ENCODE results near the gene IFNA13. TPM values are rescaled to one million over a fixed set of nuclear protein-coding genes. Genes with fewer than 3 reads are reported as not detected.
A peak's percentile ranks its signal among the peaks of the same experiment; 100 is the strongest.

The IFNA13 gene
- polyA plus RNA-seq, 3 donors, result not detected

GRCh38 chr9:21334701-21335632 lies 32.9 kb downstream of the IFNA13 start, which contains the start of gene KLHL9:
TSS of gene KLHL9 (minus strand) at chr9:21335404. CDS start at chr9:21334859, 545 bp downstream.
- peaks cover 22 to 39% of the 10 kb centered on the region in 2 donors for H3K4me1 ChIP-seq (ENCODE audit: control insufficient read depth in 1 of 2, insufficient read depth in 2 of 2, low read length in 2 of 2)

More at GRCh38 chr9:21334701-21335632, 32.9 kb downstream of the IFNA13 start, which contains the start of gene KLHL9:
- Histone ChIP-seq H3K79me2 (ENCODE audit: insufficient read depth, low read length) (peaks cover 57% of the 10 kb centered on the region), H3K36me3 (replicated peaks in 1 of 2; ENCODE audit: control insufficient read depth in 1 of 2, insufficient read depth in 2 of 2, low read length in 2 of 2) (peaks cover 2 to 18% of the 10 kb centered on the region in 2 donors), H3K4me2 (replicated peaks; ENCODE audit: extremely low read depth, low read length, poor library complexity, severe bottlenecking) (peak within 1 kb of the TSS; percentile 89), H3K9me3 (replicated peaks in 1 of 2; ENCODE audit: control insufficient read depth in 1 of 2, insufficient read depth in 1 of 2, low read length in 2 of 2) (no peaks in the 10 kb centered on the region), H3K4me3 (replicated peaks in 1 of 3; ENCODE audit: low read depth in 2 of 3, low read length in 3 of 3) (peak within 1 kb of the TSS; percentile 76 to 97 (median 94)), H2AFZ (ENCODE audit: insufficient read depth, low read depth, low read length, poor library complexity, severe bottlenecking) (peak within 1 kb of the TSS; percentile 80), H3K27me3 (ENCODE audit: control insufficient read depth in 2 of 2, insufficient read depth in 2 of 2, low read length in 2 of 2) (no peaks in the 10 kb centered on the region), H4K20me1 (ENCODE audit: insufficient read depth, low read length) (peaks cover 41% of the 10 kb centered on the region), H3K9ac (ENCODE audit: insufficient read depth, low read length, poor library complexity, severe bottlenecking) (peak within 1 kb of the TSS; percentile 94), H3K27ac (ENCODE audit: low read depth in 1 of 2, low read length in 2 of 2) (peak within 1 kb of the TSS; percentile 91 to 98)
- intact Hi-C loops (cut with micrococcal nuclease), result loop anchor here in 1 of 2 donors (10.0 kb wide), 2 partner anchors 50 to 110 kb away; partner anchors contain the start of genes IFNA1 and IFNA2
- H3K27ac Mint-ChIP-seq, result peak within 1 kb of the TSS; percentile 88 to 95 (median 93)
- H3K36me3 Mint-ChIP-seq, result peaks cover 12 to 15% of the 10 kb centered on the region in 2 donors
- WGBS (ENCODE audit: insufficient coverage), result 0% methylated on average over 50 of the region's 55 CpGs
- DNase-seq, result peak; percentile 85 to 88 (median 86)
- no peaks in the 10 kb centered on the region for H3K9me3 Mint-ChIP-seq
- H3K27me3 Mint-ChIP-seq (ENCODE audit: low read depth in 3 of 3), result peaks cover 0 to 8% (median 6%) of the 10 kb centered on the region in 3 donors
- H3K4me1 Mint-ChIP-seq, result peaks cover 47% of the 10 kb centered on the region
- H3K4me3 Mint-ChIP-seq, result peak within 1 kb of the TSS; percentile 85 to 91
- TF ChIP-seq CTCF (IDR thresholded peaks at IDR 0.05), result no peak
